Measurements from ENCODE around the gene TOMM70.

Gene TOMM70

DNA sequence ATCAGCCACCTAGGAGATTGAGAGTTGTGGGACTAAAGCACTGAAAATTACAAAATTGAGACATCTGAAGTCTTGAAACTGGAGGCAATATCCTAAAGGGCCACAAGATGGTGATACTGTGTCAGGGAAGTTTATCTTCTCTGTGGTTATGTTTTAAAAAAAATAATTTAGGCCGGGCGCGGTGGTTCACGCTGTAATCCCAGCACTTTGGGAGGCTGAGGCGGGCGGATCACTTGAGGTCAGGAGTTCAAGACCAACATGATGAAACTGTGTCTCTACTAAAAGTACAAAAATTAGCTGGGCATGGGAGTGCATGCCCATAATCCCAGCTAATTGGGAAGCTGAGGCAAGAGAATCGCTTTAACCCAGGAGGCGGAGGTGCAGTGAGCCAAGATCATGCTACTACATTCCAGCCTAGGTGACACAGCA, 84.2 kb downstream of the TOMM70 start:
- no peaks in the 10 kb centered on the region for H4K20me1 ChIP-seq
- H3K4me1 ChIP-seq = 0 out of 2 replicates have a peak, but pooled peaks cover 3% of the 10 kb centered on the region
- H3K4me3 ChIP-seq = no peak overlapping the region
- no peak overlapping the region for H3K27ac ChIP-seq
- H3K4me2 ChIP-seq = no peak overlapping the region
- no peak for TF ChIP-seq Cebpa-rat (IDR thresholded peaks at IDR 0.05)
- H3K9me3 ChIP-seq = no peaks in the 10 kb centered on the region
- no peak overlapping the region for H3K9ac ChIP-seq
- H3K36me3 ChIP-seq = peaks cover 30% of the 10 kb centered on the region
- H3K27me3 ChIP-seq = no peaks in the 10 kb centered on the region

All from BLaER1 (cell line).